Ramos (cell line): ENCODE results near the gene GTF2H2.
"Not testable (repeated sequence)": the region's sequence is repeated elsewhere in the genome, so short reads cannot be mapped to it uniquely, and the experiment has no call there.

Experiments used
- in situ Hi-C: fragments of 300-500 bp; cut with MboI; formaldehyde crosslinking; loops from one replicate; pipeline ENCODE4 v1.14.3; 2022; ENCODE audit warnings: low sequenced_read_pairs; ENCODE audit not compliant: unreplicated experiment

GTF2H2 gene

GRCh38 chr5:71067262-71067928 is at the start of gene GTF2H2:
GTF2H2 (minus strand) TSS chr5:71067676; CDS start chr5:71062763, 4,913 bp downstream.
- in situ Hi-C loops, result not testable (repeated sequence)

- in situ Hi-C loops, result not testable (repeated sequence)
These were observed 42.3 kb upstream of the GTF2H2 start for GRCh38 chr5:71109730-71110275.

GRCh38 chr5:71099996-71100395 is 32.5 kb upstream of the GTF2H2 start:
- in situ Hi-C loops, result not testable (repeated sequence)

- in situ Hi-C loops, result not testable (repeated sequence)
These were observed 30.4 kb upstream of the GTF2H2 start for GRCh38 chr5:71097930-71098203.

GRCh38 chr5:71097173-71097929 is 29.9 kb upstream of the GTF2H2 start:
- in situ Hi-C loops, result not testable (repeated sequence)

DNA sequence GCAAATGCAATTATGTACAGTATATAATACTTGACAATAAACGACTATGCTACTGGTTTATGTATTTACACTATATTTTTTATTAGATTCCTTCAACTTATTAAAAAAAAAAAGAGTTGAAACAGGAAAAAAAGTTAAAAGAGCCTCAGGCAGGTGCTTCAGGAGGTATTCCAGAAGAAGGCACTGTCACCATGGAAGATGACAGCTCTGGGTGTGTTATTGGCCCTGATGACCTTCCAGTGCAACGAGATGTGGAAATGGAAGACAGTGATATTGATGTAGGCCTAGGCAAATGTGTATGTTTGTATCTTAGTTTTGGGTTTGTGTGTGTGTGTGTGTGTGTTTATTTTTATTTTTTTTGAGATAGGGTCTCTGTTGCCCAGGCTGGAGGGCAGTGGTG is 22.3 kb upstream of the GTF2H2 start:
- in situ Hi-C loops, result not testable (repeated sequence)

- in situ Hi-C loops, result not testable (repeated sequence)
These were observed 21.3 kb upstream of the GTF2H2 start for GRCh38 chr5:71088754-71089153.

DNA sequence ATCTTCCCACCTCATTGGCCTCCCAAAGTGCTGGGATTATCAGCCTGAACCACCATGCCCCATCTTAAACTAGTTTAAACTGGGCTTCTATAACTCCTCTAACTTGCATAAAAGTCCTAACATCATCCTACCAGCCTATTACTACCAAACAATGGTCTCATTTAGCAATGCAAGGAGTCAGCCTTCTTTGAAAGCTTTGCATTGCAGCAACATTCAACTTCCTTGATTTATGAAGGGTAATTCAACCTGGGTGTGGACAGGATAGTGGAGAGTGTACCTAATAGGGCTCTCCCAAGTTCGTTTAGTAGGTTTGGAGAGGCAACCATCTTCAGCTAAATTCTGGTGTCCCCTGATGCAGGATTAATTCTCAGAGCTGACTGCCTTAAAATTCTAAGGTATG is 18.7 kb upstream of the GTF2H2 start:
- in situ Hi-C loops, result not testable (repeated sequence)

GRCh38 chr5:71084280-71085063 is 17.0 kb upstream of the GTF2H2 start:
- in situ Hi-C loops, result not testable (repeated sequence)

DNA sequence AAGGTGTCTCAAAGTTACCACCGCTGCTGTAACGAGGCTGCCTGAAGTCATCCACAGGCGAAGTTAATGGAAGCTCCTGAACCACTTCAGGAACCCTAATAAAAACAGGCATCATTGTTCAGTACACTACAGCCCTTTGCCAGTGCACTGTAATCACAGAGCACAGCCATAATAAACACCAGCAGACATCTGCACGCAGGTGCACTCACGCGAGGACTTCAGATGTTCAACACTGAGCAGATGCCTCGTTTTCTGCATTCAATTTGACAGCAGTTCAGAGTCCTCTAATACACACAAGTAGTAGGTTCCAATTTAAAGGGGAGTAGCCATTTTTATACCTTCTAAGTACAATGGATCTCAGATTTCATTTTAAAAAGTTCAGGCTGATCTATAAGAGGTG is 15.4 kb upstream of the GTF2H2 start:
- in situ Hi-C loops, result not testable (repeated sequence)

DNA sequence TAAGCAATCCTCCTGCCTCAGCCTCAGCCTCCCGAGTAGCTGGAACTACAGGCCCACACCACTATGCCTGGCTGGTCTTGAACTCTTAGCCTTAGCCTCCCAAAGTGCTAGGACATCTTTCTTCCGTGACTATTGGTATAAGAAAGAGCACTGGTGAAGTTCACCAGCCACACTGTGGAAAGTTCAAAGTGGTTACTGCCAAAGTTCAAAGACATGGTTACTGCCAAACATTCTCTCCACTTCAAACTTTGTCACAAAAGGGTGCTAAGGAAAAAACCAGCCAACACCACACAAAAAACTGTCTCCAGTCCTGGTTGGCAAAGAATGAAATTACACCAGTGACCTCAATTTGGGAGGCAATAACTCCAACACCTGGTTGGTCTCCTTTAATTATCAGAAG is 14.9 kb upstream of the GTF2H2 start:
- in situ Hi-C loops, result not testable (repeated sequence)

GRCh38 chr5:71061322-71061721 is 6.2 kb downstream of the GTF2H2 start:
- in situ Hi-C loops, result not testable (repeated sequence)

DNA sequence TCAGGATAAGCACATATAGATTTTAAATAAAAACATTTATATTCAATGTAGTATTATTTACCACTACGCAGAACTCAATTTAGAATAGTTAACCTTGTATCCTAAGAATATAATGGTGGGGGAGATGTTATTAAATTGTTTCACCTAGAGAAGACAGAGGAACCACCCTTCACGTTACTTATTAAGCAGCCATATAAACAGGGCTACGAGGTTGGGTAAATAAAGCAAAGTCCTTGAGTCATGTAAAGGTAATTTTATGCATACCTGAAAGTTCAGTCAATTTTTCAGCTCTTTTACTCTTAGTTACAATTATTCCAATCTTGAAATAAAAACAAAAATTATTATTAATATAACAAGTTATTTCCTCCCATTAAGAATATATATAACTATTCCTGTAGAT is 8.1 kb downstream of the GTF2H2 start:
- in situ Hi-C loops, result not testable (repeated sequence)

DNA sequence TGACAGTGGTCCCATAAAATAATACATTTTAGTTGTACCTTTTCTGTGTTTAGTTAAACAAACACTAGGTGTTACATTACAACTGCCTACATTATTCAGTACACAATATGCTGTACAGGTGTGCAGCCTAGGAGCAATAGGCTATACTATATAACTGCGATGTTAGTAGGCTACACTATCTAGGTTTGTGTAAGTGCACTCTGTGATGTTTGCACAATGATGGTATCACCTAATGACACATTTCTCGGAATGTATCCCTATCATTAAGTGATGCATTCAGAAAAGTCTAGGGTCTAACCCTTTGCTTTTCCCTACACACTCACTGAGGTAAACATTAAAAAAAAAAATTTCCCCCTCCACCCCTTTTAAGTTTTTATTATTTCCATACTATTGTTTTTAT is 22.7 kb downstream of the GTF2H2 start:
- in situ Hi-C loops, result not testable (repeated sequence)

GRCh38 chr5:71044128-71044527 is 23.3 kb downstream of the GTF2H2 start:
- in situ Hi-C loops, result not testable (repeated sequence)

GRCh38 chr5:71031046-71031776 is 36.3 kb downstream of the GTF2H2 start:
- in situ Hi-C loops, result not testable (repeated sequence)

DNA sequence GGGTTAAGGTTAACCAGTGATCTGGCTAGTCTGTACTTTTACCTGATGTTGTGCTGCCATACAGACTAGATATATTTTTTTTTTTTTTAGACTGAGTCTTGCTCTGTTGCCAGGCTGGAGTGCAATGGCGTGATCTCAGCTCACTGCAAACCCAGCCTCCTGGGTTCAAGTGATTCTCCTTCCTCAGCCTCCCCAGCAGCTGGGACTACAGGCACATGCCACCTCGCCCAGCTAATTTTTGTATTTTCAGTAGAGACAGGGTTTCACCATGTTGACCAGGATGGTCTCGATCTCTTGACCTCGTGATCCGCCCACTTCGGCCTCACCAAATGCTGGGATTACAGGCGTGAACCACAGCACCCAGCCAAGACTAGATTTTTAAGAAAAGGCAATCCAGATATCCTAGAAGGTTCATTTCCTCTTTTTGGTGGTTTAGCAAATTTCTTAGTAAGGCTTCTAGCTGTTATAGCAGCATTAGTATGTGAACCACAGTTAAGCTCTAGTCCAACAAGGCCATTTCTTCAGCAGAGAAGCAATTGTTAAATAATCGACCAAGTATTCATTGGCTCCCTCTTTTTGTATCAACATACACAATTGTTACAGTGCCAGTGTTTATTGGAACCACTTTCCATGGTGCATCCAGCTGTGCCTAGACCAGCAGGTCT is 42.1 kb downstream of the GTF2H2 start, which contains the start of gene NAIP:
Gene NAIP, minus strand, starts transcription at position 51 of the 665 bp plus-strand sequence. CDS start 12,424 bp downstream, outside the sequence.
- in situ Hi-C loops, result not testable (repeated sequence)

DNA sequence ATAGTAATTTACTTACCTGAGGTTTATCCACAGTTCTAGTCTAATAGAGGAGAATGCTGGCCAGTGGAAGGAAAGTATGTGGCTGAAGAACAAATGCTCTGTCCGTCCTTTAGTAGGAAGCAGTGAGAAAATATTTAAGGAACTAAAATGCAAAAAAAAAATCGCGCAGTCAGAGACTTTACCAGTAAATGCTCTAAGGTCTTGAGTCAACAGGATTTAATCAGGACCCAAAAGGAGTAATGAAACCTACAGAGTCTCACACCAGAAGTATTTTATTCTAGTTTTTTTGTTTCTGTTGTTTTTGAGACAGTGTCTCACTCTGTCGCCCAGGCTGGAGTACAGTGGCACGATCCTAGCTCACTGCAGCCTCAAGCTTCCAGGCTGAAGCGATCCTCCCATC is 46.8 kb downstream of the GTF2H2 start:
- in situ Hi-C loops, result loop anchor here (25.0 kb wide), 2 partner anchors 1508 to 1758 kb away; no protein-coding TSS in a partner anchor

- in situ Hi-C loops, result loop anchor here (25.0 kb wide), 2 partner anchors 1506 to 1756 kb away; no protein-coding TSS in a partner anchor
These were observed 49.0 kb downstream of the GTF2H2 start for GRCh38 chr5:71018376-71019005.
